Stimulated activated CD8-positive, alpha-beta memory T cell treated with anti-CD3 and anti-CD28 coated beads, Interleukin-15, amount 100 ng/mL, for 4 hours (primary cell): Measurements from ENCODE around the gene AFG1L.

Experiments used
- DNase-seq, 2 donors: peaks; one replicate each; pipeline ENCODE4 v3.0.0-alpha.2; 2020; ENCODE audit warnings: low read depth in 2 of 2

AFG1L gene

DNA sequence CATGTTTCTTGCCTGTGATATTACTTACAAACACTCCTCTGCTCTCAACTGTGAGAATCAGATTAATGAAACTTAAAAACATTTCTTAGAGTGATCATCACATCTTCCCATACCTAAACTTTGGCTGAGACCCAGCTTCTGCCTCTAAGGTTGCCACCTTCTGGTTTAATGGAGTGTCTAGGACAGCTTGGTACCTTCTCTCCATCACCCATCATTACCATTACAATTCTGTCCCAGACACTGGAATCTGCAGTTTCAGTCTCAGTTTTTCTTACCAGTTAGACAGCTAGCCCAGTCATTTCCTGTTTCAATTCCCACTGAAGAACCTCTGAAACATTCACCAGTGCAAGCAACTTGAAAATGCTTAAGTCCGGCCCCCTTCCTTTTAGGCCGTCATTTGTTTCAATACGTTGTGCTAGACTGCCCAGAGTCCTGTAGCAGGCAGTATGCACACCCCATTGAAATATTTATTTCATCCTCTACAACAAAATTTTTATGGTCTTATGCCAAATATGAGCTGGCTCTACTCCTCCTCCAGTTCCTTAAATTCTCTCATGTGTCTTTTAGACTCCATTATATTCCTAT, 158.8 kb downstream of the AFG1L start:
- no peak for DNase-seq

DNA sequence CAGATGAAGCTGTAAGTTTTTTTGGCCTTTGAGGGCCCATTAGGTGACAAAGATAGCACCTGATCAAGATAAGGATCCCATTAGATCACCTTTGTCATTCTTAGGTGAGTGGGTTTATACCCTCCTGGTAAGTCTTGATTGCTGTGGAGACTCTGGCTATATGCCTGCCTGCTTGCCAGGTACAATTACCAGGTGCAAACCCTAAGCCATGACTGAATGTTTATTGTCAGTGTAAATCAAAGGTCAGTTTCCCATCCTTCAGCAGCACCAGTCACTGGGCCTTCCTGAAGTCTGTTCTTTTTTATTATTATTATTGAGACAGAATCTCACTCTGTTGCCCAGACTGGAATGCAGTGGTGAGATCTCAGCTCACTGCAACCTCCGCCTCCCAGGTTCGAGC, 159.5 kb downstream of the AFG1L start:
- no peak for DNase-seq

GRCh38 chr6:108455688-108456087, 160.8 kb downstream of the AFG1L start:
- no peak for DNase-seq

- DNase-seq = no peak
Observed at GRCh38 chr6:108463784-108464183, 168.9 kb downstream of the AFG1L start.

DNA sequence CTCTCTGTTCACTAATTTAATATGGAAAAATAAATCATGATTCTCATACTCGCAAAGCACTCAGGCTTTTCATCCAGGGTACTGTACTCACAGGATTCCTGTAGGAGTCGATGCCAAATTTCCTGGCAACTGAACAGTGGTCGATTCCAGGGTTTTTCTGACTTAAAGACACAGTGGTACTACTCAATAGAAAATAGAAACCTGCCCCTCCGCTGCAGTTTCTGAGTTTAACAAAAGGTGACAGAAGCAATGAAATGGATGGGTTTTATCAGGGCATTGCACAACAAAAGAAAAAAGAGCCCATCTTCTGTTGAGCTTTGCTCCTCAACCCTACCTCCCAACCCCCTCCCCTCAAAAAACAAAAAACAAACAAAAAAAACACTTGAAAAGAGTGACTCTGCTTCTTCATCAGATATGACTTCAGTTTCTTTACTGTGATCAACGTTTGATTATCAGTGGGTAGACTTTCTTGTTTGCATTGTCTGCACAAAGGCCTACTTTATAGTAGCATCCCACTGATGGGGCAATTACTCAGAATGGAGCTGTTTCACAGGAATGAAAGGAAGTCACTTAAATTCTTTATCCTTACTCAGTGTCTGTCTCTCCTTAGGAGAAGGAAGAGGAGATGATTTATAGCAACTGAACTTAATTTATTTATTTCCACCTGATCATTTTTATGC, 169.7 kb downstream of the AFG1L start:
- no peak for DNase-seq

DNA sequence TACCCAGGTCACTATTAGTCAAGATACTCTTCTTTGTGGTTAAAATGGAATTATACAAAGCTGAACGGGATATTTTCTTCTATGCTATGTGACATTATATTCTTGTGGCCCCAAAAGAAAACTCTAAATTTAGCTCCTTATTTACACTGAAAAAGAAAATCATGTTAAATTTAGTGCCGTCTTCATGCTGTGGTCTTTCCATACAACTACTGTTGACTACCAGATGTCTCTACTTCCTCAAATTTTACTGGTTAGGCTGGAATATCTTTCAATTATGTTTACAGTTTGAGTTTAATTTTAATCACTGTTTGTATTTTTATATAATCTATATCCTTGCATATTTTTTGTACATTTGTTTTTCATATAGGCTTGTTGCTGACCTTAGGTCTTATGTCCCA, 170.2 kb downstream of the AFG1L start:
- no peak for DNase-seq

- DNase-seq = no peak
Observed at GRCh38 chr6:108468346-108468745, 173.5 kb downstream of the AFG1L start.

DNA sequence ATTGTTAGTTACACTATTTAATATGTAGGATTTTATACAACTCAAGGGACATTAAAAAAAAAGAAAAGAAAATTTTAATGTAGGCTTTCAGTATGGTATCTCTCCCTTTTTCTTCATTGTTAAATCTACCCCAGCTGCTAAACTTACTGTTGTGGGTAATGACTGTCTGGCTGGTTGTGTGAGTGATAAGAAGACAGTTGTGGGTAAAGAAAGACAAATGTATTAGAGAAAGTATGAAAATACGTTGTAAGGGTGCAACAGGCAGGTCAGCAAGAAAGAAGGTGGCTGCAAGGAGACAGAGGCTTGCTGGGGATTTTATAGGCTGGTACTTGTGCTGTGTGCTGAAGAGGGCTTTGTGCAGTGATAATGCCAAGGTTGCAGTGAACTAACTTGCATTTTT, 174.5 kb downstream of the AFG1L start:
- no peak for DNase-seq

DNA sequence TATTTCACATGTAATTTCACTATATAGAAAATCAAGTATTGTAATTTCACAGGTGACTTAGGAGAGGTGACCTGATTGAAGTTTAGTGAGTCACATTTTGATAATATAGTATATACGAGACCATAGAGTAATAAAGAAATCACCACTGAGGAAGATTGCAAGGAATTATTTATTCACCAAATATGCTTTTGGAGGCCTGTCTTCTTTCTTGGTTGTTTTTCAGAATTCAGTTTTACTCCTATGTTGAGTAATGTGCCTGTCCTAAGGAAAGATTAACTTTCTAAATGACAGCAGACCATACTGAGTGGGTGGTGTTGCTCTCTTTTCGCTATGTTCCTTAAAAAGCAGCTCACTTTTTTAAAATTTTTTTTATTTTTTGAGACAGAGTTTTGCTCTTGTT, 178.3 kb downstream of the AFG1L start:
- DNase-seq = no peak

DNA sequence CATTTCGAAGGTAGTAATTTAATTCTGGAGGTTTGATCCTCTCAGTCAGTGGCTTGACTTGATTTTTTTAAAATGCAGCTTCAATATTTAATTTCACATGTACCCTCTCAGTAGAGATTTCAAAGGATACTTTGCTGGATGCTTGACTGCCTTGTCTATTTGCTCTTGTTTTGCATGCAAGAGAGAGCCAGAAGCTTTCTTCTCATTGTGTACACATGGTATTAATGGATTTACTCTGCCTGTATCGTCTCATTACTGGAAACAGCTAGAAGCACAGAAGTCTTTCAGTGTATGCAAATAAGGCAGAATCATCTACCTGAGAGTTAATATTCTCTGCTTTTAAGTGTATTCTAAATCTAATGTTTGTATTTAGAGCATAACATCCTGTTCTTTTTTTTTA, 181.5 kb downstream of the AFG1L start:
- no peak for DNase-seq

DNA sequence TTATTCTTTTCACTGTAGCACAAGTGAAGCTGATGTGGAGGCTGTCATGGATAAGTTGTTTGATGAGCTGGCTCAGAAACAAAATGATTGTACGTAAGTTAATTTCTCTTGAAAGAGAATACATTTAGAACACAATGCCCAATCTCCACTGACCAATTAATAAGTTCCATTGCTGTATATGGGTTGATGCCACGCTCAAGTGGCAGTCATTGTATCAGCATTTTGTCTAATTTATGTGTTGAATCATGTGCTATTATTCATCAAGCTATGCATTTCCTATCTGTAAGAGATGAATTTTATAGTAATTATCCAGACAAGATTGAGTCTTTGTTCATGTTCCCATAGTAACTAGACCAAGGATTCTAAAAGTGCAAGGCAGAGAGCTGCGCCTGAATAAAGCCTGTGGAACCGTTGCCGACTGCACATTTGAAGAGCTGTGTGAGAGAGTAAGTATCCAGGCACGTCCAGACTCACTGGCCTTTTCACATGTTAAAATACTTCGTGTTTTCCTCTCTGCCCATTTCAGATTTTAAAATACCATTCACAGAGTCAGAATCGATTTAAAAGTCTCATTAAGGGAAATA, 182.1 kb downstream of the AFG1L start:
- no peak for DNase-seq

- DNase-seq = no peak
Observed at GRCh38 chr6:108482559-108482958, 187.7 kb downstream of the AFG1L start.

DNA sequence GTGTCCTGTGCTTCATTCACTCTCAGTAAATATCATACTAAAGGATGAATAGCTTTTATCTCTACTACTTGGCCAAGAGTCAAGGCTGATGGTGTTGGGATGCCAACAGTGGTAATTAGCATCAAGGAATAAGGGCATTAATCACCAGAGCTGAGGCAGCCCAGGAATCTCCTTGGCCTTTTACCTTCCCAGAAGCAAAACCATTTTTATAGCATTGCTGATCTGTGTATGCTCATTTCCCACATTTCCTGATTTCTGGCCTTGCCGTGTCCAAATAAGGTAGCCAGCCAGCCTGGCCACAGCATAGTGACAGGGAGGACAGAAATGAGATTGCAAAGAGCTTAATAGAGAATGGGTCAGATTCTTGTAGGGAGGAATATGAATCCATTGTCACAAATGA, 189.2 kb downstream of the AFG1L start:
- DNase-seq = no peak

DNA sequence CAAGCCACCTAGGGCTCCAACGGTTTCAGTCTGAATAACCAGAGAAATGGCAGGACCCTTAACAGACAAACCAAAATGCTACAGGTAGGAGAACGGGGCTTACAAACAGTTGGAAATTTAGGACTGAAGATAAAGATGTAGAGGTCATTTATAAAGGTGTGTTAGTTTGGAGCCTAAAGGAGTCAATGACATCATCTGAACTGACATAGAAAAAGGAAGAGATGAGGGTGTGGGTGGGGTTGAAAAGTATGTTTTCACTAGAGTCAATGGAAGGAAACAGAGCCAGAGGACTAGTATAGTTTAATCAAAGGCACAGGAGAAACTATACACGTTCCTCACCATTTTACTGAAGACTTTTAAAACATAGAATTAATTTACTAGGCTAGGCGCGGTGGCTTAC, 194.8 kb downstream of the AFG1L start:
- no peak for DNase-seq

- no peak for DNase-seq
Observed at GRCh38 chr6:108492131-108492766, 197.4 kb downstream of the AFG1L start.

- no peak for DNase-seq
Observed at GRCh38 chr6:108494434-108494833, 199.6 kb downstream of the AFG1L start.

- no peak for DNase-seq
Observed at GRCh38 chr6:108497883-108498282, 203.0 kb downstream of the AFG1L start.

- no peak for DNase-seq
Observed at GRCh38 chr6:108501559-108501958, 206.7 kb downstream of the AFG1L start.

DNA sequence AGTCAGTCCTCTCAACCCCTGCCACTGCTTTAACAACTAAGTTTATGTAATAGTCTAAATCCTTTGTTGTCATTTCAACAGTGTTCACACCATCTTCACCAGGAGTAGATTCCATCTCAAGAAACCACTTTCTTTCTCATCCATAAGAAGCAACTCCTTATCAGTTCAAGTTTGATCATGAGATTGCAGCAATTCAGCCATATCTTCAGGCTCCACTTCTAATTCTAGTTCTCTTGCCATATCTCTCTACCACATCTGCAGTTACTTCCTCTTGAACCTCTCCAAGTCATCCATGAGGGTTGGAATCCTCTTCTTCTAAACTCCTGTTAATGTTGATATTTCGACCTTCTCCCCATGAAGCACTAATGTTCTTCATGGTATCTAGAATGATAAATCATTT, 208.0 kb downstream of the AFG1L start:
- DNase-seq = no peak

DNA sequence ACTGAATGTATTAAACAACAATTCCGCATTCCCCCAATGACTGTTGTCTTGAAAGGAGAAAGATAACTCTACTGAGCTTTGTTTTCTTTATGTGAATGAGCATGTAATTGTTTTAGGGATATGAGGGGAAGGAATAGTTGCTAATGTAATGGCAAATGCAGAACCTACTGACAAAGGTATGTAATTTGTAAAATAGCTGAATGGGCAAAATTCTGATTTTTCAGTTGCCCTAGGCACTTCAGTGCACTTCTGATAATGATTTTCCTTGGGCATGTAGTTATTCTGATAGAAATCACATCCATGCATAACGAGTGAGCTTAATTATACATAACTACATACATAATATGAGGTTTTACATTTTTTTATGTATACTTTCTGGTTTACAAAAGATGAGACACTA, 212.5 kb downstream of the AFG1L start:
- DNase-seq = no peak

GRCh38 chr6:108510461-108511319, 215.8 kb downstream of the AFG1L start:
- DNase-seq = no peak
